HG03378 (cell line): ENCODE measurements around the gene FYN.

Source experiments
- ATAC-seq: cut with Tn5 transposase; IDR thresholded peaks from one replicate; pipeline ENCODE4 v1.9.1; 2021; ENCODE audit warnings: mild to moderate bottlenecking, moderate library complexity; ENCODE audit not compliant: unreplicated experiment

FYN gene

DNA sequence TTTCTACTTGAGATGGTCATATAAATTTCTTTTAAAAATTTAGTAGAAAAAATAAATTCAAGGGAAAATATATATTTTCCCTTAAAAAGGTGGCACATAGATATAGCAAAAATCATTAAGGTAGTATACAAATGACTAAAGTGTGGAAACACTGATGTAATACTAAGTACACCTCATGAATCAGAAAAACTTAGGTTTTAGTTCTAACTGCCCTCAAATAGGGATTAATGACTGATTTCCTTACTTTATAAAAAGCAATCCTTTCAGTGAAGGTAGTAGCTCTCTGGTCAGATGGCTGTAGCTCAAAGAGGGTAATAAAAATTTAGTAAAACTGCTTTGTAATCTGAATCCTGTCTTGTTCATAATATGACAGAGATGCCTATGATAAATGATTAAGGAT, 63.5 kb downstream of the FYN start:
- no peak for ATAC-seq

DNA sequence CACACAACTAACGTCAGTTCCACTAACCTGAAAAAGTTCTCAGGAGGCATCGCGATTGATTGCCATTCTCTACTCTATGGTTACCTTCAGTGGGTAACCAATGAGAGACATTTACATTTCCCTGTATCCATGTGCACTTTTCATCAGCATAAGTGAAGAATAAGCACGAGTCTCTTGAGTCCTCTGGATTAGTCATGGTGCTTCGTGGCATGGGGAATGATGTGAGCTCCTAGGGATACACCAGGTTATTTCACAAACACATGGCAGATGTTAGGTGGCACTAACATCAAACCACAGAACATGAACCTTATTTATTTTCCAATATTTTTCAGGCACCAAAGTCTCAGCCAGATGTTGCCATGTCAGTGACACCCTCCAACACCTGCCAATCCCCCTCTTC, 64.0 kb downstream of the FYN start:
- ATAC-seq, result no peak

DNA sequence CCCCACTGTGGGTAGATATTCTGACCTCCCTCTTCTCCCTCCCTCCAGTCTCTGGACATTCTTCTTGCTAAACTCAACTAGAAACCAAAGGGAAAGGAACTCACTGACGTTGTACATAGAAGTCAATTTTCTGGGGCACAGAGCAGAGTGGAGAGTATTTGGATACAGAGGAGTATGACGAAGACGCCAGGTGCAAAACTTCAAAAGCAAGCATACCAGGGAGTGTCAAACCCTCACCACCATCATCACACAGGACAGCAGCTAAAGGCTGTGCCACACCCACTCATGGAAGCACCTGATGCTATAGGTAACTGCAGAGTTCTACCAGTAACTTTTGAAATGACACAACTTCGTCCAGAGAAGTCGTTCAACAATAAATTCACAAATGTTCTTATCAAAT, 64.8 kb downstream of the FYN start:
- ATAC-seq, result no peak

DNA sequence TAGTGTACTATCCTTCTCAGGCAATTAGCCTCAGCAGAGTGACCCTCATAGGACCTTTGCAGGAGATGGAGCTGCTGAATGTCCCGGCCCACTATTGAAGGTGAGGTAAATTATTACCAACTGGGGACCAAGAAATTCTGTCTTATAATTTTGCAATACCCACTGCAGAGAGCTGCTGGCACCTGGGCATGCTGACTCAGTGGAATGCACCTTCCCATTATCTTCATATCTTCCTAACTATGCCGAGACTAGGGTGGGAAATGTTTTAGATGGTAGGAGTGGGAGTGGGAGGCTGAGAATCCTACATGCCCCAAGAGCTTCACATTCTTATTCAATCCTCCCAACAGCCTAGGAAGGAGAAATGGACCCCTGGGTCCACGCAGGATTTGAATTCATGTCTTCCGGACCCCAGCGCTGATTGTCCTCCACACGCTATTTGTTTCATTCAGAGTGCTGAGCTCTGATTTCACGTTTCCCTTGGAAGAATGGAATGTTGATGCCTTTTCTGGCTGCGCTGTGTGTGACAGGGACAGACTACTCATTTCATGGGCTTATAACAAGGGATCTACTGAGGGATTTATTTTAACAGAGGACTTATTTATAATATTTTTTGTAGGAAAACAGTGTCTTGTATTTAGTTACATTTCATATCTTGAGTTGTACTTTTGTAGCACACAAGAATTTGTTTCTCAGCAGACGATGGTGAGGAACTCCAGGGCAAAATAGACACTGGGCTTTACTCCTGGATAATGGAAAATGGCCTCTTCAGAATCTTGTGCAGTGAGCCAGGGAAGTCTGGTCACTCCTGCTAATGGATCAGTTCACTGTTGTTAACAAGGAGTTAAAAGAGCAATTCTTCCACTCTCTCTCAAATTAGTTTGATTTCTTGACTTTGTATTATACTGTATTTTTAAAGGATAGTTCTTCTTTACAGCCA, 66.4 kb downstream of the FYN start:
- no peak for ATAC-seq

DNA sequence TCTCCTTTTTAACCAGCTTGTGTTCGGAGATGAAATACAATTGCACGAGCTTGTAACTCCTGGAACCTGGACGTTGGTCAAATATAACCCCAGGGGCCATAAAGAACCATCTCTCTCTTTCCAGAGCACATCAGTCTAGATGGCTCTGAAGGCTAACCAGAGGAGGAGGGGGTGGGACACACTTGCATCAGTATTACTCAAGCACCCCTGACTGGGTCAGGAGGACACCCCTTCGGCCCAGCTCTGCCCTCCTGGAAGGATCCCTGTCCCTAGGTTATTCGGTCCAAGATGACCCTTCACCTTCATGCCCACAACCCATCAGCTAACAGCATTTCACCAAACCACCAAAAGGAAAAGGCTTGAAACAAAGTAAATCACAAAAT, 67.1 kb downstream of the FYN start:
- no peak for ATAC-seq

DNA sequence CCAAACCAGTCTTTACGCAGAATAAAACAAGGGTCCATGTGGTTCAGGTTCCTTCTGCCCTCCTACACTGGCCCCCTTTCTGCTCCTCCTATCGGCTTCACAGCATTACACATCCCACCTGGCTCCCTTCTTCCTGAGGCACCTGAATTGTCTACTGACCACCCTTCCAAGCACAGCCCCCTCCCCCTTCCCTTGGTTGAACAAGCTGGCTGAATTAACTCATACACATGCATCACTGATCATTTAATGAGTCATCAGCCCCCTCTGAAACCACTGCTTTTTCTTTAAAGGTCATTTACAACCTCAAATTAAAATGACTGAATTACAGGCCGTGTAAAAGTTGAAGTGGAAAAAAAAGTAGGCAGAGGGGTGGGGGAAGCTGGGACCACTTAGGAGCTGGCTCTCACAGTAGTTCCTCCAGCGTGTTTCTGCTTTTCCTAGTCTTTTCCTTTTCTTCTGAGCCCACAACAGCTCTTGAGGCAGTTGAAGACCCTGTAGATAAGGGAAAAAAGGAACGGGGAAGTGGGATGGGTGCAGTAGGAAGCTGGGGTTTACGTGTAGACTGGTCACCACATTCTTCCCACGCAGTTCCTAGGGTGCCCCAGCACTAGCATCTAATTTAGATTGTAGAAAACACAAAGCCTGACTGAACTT, 67.6 kb downstream of the FYN start:
- peak; percentile 49 for ATAC-seq

DNA sequence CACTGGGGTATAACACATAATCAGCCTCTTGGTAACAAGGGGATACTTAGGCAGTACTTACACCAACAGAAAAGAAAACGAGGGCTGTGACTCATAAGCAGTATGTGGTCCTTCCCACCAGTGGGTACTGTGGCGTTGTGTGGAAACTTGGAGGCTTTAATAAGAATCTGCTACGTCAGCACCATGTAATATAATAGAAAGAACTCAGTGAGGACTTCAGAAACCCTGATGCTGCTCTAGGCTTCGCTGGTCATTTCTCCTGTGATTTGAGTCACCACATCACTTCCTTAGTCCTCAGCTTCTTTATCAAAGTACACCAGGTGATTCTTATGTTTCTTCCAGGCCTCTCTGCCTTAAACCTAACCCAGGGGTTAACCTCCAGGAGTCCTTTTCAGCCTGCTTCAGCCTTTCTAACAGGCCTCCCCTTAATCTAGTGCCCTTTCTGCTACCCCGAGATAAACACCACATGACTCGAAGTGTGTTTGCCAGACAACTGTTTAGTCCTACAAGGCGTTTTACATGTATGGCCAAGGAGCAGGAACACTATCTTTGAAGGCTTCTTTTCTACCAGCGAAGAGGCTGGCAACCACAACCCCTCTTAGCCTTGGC, 68.5 kb downstream of the FYN start:
- ATAC-seq, result peak; percentile 81

DNA sequence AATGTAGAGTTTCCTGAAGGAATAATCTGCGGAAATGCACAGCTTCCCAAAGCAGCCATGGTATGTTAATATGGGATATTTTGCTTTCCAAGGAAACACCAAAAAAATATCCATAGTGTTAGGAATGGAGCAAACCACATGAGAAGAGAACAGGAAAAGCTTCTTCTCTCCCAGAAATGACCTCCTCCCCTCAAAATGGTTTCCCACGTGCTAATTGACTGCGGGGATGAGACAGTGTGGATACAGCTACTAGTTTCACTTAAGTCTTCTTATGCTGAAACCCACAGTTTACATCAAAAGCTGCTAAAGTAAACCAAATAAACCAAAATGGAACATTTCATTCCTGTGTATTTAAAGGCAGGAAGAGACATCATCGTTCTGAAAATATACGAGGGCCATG, 69.4 kb downstream of the FYN start:
- ATAC-seq, result no peak

DNA sequence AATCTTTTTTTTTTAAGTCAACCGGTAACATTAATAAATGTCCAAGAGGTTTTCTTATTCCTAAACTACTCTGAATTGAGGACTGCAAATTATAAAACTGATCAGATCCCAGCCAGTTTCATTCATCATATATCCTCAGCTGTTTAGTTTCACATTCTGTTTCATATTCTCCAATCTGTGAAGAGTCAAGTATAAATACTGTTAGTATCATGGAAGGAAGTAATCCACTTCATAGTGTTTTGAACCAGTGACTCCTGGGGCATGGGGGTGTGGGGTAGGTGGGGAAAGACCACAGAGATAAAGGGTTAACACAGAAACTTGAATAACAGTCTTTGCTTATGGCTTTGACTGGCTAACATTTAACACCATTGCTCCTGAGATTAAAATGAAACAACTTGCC, 69.9 kb downstream of the FYN start:
- ATAC-seq, result no peak

DNA sequence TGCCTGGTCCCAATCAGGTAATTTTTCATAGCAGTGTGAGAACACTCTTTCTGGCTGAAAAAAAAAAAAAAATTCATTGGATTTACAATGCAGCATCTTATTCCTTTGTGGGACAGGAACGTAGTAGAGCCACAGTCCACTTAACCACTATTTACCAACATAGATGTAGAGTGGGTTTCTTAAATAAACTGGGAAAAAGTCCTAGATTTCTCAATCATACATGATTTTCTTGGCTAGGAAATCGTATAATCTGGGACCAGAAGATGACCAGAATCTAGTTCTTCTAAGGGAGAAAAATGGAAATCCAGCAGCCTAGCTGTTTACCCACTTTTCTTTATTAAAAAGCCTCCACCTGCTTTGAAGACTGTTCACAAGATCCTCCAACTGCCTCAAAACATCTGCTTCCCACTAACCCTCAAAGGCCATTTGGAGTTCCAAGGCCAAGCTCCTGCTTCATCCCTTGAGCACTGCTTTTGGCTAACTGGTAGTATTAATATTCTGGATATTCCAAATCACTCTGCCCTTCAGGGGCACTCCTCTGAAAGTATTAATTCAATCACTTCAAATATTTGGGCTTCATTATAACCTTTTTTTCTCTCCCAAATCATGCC, 70.4 kb downstream of the FYN start:
- no peak for ATAC-seq

DNA sequence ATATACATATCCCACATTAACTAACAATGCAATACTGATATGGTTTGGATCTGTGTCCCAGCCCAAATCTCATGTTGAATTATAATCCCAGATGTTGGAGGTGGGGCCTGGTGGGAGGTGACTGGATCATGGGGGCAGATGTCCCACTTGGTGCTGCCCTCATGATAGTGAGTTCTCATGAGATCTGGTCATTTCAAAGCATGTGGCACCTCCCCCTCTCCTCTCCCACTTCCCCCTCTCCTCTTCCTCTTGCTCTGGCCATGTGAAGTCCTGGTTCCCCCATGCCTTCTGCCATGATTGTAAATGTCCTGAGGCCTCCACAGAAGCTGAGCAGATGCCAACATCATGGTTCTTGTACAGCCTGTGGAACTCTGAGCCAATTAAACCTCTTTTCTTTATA, 71.2 kb downstream of the FYN start:
- ATAC-seq, result no peak

DNA sequence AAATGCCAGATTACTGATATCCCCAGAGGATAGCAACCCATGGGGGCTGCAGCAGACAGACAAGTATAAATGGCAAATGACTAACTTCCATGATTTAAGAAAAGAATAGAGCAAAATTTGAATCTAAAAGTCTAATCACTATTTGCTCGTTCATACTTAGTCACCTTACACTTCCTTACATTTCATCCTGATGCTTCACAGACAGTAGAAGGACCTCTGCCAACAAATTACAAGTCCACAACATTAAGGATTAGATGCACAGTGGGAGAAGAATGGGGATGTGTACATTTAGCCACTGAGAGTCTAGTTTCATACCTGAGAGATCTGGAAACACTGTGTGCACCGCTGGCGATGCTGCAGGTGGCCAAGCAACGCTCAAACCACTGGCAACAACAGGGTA, 72.4 kb downstream of the FYN start:
- no peak for ATAC-seq

DNA sequence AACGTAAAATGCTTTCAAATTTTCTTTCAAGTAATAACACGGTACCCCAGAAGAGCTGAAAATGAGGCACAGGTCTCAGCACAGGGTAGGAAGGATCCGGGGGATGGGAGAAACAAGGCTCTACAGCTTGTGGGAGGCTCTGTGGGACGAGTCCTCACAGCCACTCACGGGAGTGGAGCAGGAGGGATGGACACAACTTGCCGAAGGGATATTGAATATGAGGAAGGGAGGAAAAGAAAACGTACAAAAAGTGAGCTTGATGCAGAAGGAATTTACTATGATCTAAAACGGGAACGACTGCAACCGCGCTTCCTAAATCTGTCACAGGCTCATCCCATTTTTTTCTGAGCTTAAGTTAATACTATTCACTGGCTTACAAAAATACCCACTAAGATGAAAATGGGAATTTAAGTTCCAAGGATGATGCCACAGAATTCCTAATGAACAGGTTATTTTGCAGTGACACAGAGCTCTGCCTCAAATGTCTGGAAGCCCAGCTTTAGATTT, 72.9 kb downstream of the FYN start:
- ATAC-seq, result no peak

DNA sequence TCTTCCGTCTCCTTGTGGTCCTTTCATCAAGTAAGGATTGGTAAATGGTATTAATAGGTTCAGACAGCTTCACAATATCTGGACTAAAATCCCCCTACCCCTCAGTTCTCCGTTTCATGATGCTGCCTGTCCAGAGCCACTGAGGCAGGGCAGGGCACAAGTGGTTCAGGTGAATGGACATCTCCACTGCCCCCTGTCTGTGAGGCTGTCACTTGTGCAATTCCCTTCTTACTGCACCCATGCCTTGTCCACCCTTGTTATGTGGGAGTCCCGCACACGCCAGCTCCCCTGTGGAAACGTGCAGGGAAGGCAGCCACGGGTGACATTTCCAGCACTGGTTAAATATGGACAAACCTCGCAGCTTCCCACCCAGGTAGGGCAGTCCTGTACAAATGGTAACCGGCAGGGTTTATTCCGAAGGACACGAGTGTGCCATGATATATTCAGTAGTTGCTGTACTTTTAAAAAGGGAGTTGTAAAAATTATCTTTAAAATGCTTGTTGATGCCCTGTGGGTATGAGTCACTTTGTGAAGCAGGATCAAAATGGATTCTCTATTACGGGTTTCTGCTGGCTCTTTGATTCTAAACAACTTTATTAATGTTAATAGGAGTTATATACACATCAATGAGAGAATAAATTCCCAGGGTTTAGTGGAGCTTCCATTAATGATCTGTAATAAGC, 73.5 kb downstream of the FYN start:
- no peak for ATAC-seq

DNA sequence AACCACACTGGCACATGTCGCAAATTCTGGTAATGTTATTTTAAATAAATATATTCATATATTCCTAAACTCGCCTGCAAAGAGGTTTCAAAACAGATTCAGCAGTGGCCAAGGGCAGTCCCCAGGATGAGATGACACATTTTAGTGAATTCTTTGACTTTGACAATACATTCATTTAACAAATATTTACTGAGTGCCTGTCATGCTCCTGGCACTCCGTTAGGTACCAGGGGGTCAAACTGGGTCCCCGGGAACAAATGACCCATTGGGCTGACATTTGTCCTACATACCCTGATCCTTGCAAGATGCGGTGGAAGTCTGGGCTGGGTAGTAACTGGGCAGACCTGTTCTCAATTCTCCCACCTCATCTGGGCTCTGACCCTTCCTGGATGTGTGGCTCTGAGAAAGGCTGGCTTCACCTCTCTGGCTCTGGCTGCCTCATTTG, 74.9 kb downstream of the FYN start:
- no peak for ATAC-seq

DNA sequence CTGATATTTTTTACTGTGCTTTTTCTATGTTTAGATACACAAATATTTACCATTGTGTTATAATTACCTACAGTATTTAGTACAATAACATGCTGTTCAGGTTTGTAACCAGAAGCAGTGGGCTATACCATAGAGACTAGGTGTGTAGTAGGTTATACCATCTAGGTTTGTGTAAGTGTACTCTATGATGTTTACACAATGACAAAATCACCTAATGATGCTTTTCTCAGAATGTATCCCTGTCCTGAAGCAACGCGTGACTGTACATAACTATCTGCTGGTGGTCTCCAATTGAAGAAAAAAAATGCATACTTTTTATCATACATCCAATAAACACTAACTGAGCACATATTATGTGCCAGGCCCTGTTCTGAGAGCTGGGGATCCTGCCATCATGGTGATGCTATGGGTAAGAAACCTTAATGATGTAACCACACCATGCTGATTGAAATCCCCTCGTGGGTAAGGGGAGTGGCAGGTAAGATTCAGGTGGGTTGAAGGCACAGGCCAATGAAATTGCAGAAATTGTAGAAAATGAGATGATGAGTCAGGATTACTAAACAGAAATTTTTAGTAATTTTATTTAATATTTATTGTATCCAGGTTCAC, 76.8 kb downstream of the FYN start:
- no peak for ATAC-seq

DNA sequence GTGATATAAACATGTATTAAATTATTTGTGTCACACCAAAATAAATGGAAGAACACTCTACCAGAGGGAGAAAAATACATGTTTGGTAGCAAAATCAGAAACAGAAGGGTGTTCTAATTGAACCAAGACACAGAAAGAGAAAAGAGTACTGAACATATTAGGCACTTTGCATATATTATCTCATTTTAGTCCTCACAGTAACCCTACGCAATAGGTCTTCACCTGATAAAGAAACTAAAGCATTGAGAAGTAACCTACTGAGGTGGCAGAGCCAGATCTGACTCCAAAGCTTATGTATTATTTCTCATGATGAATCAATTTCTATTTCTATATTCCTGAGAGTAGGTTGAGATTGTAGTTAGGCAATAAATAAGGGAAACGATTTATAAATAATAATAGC, 77.7 kb downstream of the FYN start:
- no peak for ATAC-seq

DNA sequence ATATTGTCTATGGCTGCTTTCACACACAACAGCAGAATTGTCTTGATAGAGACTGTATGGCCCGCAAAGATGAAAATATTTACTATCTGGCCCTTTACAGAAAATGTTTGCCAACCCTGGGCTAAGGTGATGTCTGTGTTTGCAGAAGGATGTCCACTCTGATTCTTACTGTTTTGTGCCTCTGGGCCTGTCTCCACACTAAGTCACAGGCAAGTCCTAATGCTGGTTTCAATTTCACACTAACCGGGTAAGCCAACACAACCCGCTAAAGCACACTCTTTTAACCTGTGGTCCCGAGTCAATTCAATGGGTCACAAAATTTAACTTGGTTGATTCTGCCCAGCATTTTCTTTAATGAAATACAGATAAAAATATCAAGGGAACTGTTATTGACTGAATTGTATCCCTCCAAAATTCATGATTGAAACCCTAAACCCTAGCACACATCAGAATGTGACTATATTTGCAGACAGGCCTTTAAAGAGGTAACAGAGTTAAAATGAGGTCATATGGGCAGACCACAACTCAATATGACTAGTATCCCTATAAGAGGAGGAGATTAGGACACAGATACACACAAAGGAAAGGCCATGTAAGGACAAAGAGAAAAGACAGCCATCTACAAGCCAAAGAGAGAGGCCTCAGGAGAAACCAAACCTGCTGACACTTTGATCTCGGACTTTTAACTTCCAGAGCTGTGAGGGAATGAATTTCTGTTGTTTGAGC, 78.4 kb downstream of the FYN start:
- no peak for ATAC-seq

DNA sequence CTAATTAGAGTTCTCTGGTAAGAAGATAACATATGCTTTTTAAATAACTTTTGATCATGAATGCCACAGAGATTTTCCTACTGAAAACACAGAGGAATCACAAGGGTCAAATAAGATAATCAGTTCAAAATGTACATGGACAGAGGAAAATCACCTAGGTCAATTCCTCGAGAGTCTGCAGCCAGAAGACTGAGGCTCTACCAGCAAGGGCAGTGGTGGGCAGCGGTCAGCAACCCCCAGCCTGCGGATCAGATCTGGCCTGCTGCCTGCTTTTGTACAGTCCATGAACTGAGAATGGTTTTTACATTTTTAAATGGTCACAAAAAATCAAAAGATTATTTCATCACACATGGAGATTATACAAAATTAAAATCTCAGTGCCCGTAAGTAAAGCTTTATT, 79.0 kb downstream of the FYN start:
- ATAC-seq, result no peak

DNA sequence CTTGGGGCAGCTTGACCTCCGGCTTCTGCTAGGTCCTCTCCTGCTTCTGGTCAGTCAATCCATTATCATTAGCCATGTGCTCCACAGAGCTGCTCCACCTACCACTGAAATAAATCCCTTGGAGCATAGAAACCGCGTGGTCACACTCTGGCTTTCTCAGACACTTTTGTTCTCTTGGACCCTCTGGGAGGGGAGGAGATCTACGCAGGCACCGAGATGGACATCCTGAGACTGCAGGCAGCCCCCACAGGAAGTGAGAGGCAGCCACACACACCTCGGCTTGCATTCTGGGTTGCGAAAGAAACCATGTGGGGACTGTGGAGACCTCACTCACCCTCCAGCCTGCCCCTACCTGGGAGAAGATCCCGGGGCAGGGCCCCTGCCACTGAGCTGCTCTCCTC, 79.5 kb downstream of the FYN start:
- no peak for ATAC-seq
